ENCODE results near the gene PABPC1L.

Gene PABPC1L

DNA sequence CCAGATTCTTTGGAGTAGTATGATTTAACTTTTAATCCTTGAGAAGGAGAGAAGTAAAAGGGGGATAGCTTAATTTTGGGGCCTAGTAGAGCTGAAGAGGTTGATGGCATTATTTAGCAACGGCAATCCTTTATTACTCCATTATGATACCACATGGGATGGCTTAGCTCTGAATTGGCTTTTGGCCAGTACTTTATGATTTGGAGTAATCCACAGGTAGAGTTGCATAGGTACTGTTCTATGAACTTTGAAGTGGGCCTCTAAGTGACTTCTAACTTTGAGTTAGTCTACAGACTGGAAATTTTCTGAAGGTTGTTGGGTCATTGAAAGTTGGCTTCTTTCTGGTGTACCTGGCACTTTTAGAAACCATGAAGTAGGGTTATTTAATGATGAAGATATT, 12.7 kb upstream of the PABPC1L start:
- Histone ChIP-seq H3K4me3 (ENCODE audit: low read length) (no peak overlapping the region), H3K27ac (ENCODE audit: low read depth, low read length) (no peak overlapping the region), H3K9me3 (ENCODE audit: control insufficient read depth, insufficient read depth, low read length) (no peaks in the 10 kb centered on the region), H3K27me3 (ENCODE audit: control insufficient read depth, low read length) (no peaks in the 10 kb centered on the region), H4K20me1 (ENCODE audit: control insufficient read depth, insufficient read depth, low read depth, low read length) (peaks cover 40% of the 10 kb centered on the region; the same call in 1 of the 2 replicates), H3K4me1 (ENCODE audit: control insufficient read depth, low read length) (peaks cover 64% of the 10 kb centered on the region), H3K4me2 (ENCODE audit: low read length) (no peak overlapping the region), H3F3A (ENCODE audit: control insufficient read depth, insufficient read depth) (no peaks in the 10 kb centered on the region), H3K9me2 (replicated peaks; ENCODE audit: control insufficient read depth, low read length) (no peaks in the 10 kb centered on the region), H3K36me3 (ENCODE audit: control insufficient read depth, low read length) (peaks cover 84% of the 10 kb centered on the region), H3K79me2 (ENCODE audit: control insufficient read depth, low read length) (peaks cover 99% of the 10 kb centered on the region)
- no peak for TF ChIP-seq EZH2phosphoT487 (IDR thresholded peaks at IDR 0.05; ENCODE audit: borderline replicate concordance, low read length)
- no peak for TF ChIP-seq CTCF (IDR thresholded peaks at IDR 0.05; ENCODE audit: low read depth, low read length, poor library complexity, severe bottlenecking)

GRCh38 chr20:44900231-44900854, 9.5 kb upstream of the PABPC1L start:
- Histone ChIP-seq H3K9me2 (replicated peaks; ENCODE audit: control insufficient read depth, low read length) (no peaks in the 10 kb centered on the region), H3K27ac (ENCODE audit: low read depth, low read length) (no peak overlapping the region), H3K9me3 (ENCODE audit: control insufficient read depth, insufficient read depth, low read length) (no peaks in the 10 kb centered on the region), H3K4me1 (ENCODE audit: control insufficient read depth, low read length) (peaks cover 43% of the 10 kb centered on the region), H4K20me1 (ENCODE audit: control insufficient read depth, insufficient read depth, low read depth, low read length) (peaks cover 33% of the 10 kb centered on the region; the same call in 1 of the 2 replicates), H3K4me2 (ENCODE audit: low read length) (no peak overlapping the region), H3K79me2 (ENCODE audit: control insufficient read depth, low read length) (peaks cover 72% of the 10 kb centered on the region), H3K27me3 (ENCODE audit: control insufficient read depth, low read length) (no peaks in the 10 kb centered on the region), H3K36me3 (ENCODE audit: control insufficient read depth, low read length) (peaks cover 89% of the 10 kb centered on the region), H3F3A (ENCODE audit: control insufficient read depth, insufficient read depth) (peaks cover 11% of the 10 kb centered on the region; the same call in 1 of the 2 replicates), H3K4me3 (ENCODE audit: low read length) (no peak overlapping the region)
- no peak for TF ChIP-seq EZH2phosphoT487 (IDR thresholded peaks at IDR 0.05; ENCODE audit: borderline replicate concordance, low read length)
- no peak for TF ChIP-seq CTCF (IDR thresholded peaks at IDR 0.05; ENCODE audit: low read depth, low read length, poor library complexity, severe bottlenecking)

DNA sequence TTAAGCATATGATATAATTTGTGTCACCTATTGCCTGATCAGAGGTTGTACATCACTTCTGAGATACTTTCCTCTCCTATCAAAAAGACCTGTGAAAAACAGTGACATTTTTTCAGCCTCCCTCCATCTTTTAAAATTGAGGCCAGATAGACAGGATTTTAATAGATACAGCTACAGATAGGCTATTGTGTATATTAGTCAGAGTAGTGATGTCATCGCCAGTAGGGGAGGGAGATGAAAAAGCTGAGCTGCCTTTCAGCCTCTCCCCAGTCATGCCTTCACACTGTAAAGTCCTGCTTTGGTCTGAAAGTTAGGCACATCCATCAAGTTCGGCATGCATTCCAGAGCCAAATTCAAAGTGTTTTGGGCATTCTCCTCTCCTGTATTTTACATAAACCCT, 7.9 kb upstream of the PABPC1L start:
- peaks cover 91% of the 10 kb centered on the region for H3K36me3 ChIP-seq (ENCODE audit: control insufficient read depth, low read length)

More for the DNA sequence above, 7.9 kb upstream of the PABPC1L start:
- Histone ChIP-seq H3K4me1 (ENCODE audit: control insufficient read depth, low read length) (peaks cover 27% of the 10 kb centered on the region), H3K9me2 (replicated peaks; ENCODE audit: control insufficient read depth, low read length) (no peaks in the 10 kb centered on the region), H3K4me2 (ENCODE audit: low read length) (no peak overlapping the region), H3K4me3 (ENCODE audit: low read length) (no peak overlapping the region), H3K27me3 (ENCODE audit: control insufficient read depth, low read length) (no peaks in the 10 kb centered on the region), H3K9me3 (ENCODE audit: control insufficient read depth, insufficient read depth, low read length) (no peaks in the 10 kb centered on the region), H4K20me1 (ENCODE audit: control insufficient read depth, insufficient read depth, low read depth, low read length) (peaks cover 21% of the 10 kb centered on the region; the same call in 1 of the 2 replicates), H3F3A (ENCODE audit: control insufficient read depth, insufficient read depth) (peaks cover 16% of the 10 kb centered on the region), H3K27ac (ENCODE audit: low read depth, low read length) (no peak overlapping the region), H3K79me2 (ENCODE audit: control insufficient read depth, low read length) (peaks cover 56% of the 10 kb centered on the region)
- no peak for TF ChIP-seq EZH2phosphoT487 (IDR thresholded peaks at IDR 0.05; ENCODE audit: borderline replicate concordance, low read length)
- no peak for TF ChIP-seq CTCF (IDR thresholded peaks at IDR 0.05; ENCODE audit: low read depth, low read length, poor library complexity, severe bottlenecking)

All from DOHH2 (cell line).